Neutrophil (primary cell): ENCODE measurements around the gene MADD.

Experiments used
- H3K27ac ChIP-seq: fragments of 200-600 bp; sonication (generic); 2 replicates; pipeline ENCODE4 v1.5.1; 2016; ENCODE audit warnings: mild to moderate bottlenecking, moderate library complexity
- H3K27me3 ChIP-seq: fragments of 200-600 bp; sonication (generic); 2 replicates; pipeline ENCODE4 v1.6.0; 2016; ENCODE audit warnings: mild to moderate bottlenecking
- H3K36me3 ChIP-seq: fragments of 200-600 bp; sonication (generic); 2 replicates; pipeline ENCODE4 v1.5.1; 2017
- H3K4me1 ChIP-seq, 2 experiments: fragments of 200-600 bp in 1 of 2; sonication (generic) in 1 of 2; 1 replicate in 1 of 2; 2 replicates in 1 of 2; pipeline versions ENCODE4 v1.5.1 to v1.6.1; 2013 to 2016; ENCODE audit warnings: low read depth in 1 of 2, low read length in 1 of 2, mild to moderate bottlenecking in 1 of 2, moderate library complexity in 1 of 2; ENCODE audit not compliant: control insufficient read depth in 1 of 2, insufficient read depth in 1 of 2
- H3K4me3 ChIP-seq, 2 experiments: fragments of 200-600 bp in 1 of 2; sonication (generic) in 1 of 2; 1 replicate in 1 of 2; 2 replicates in 1 of 2; pipeline ENCODE4 v1.5.1; 2013 to 2016; ENCODE audit warnings: low read depth in 1 of 2, low read length in 1 of 2, mild to moderate bottlenecking in 1 of 2, moderate library complexity in 1 of 2
- H3K9me3 ChIP-seq: fragments of 200-600 bp; sonication (generic); 2 replicates; pipeline ENCODE4 v1.5.1; 2016
- TF ChIP-seq, protein P1 (sequence below): fragments of 200-600 bp; sonication (generic); IDR thresholded peaks from 2 replicates; pipeline ENCODE4 v1.5.1; 2016; ENCODE audit warnings: antibody characterized with exemption

MADD gene

GRCh38 chr11:47270331-47271271 is 668 bp downstream of the MADD start:
- H3K36me3 ChIP-seq, result peaks cover 13% of the 10 kb centered on the region
- peak overlapping the region; percentile 92 for H3K27ac ChIP-seq
- no peaks in the 10 kb centered on the region for H3K9me3 ChIP-seq
- H3K4me3 ChIP-seq, result peak overlapping the region; percentile 90 to 97
- H3K4me1 ChIP-seq, result peaks cover 26 to 31% of the 10 kb centered on the region in 2 experiments
- TF ChIP-seq, protein P1, sequence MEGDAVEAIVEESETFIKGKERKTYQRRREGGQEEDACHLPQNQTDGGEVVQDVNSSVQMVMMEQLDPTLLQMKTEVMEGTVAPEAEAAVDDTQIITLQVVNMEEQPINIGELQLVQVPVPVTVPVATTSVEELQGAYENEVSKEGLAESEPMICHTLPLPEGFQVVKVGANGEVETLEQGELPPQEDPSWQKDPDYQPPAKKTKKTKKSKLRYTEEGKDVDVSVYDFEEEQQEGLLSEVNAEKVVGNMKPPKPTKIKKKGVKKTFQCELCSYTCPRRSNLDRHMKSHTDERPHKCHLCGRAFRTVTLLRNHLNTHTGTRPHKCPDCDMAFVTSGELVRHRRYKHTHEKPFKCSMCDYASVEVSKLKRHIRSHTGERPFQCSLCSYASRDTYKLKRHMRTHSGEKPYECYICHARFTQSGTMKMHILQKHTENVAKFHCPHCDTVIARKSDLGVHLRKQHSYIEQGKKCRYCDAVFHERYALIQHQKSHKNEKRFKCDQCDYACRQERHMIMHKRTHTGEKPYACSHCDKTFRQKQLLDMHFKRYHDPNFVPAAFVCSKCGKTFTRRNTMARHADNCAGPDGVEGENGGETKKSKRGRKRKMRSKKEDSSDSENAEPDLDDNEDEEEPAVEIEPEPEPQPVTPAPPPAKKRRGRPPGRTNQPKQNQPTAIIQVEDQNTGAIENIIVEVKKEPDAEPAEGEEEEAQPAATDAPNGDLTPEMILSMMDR, result no peak
- H3K27me3 ChIP-seq, result no peaks in the 10 kb centered on the region

- no peak overlapping the region for H3K4me3 ChIP-seq
- H3K4me1 ChIP-seq, result peaks cover 26 to 31% of the 10 kb centered on the region in 2 experiments
- H3K36me3 ChIP-seq, result peaks cover 21% of the 10 kb centered on the region
- H3K27me3 ChIP-seq, result no peaks in the 10 kb centered on the region
- peak overlapping the region; percentile 92 for H3K27ac ChIP-seq
- H3K9me3 ChIP-seq, result no peaks in the 10 kb centered on the region
- TF ChIP-seq, protein P1, result no peak
Observed at GRCh38 chr11:47271328-47271727, 1.4 kb downstream of the MADD start.

- no peak overlapping the region for H3K27ac ChIP-seq
- TF ChIP-seq, protein P1, result no peak
Observed at GRCh38 chr11:47271961-47272661, 2.2 kb downstream of the MADD start.

DNA sequence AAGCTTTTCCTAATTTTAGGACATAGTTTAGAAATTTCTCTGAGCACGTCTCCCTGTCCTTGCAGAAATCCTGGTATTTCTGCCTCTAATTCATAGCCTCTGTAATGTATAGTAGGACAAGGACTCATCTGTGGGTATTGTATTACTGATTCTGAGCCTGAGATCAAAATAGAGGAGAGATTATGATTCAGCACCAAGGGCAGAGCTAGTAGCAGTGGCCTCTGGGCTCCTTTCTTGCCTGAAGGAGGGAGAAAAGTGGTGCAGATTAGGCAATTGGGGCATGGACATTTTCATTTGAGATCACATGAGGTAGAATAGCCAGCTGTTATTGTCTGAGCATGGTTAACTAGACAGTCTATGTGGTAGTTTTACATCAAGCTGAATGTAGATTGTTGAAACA is 2.8 kb downstream of the MADD start:
- Histone ChIP-seq H3K9me3 (no peaks in the 10 kb centered on the region), H3K27ac (no peak overlapping the region), H3K4me3 (no peak overlapping the region), H3K4me1 (peaks cover 25 to 31% of the 10 kb centered on the region in 2 experiments), H3K36me3 (peaks cover 33% of the 10 kb centered on the region), H3K27me3 (no peaks in the 10 kb centered on the region)
- TF ChIP-seq, protein P1, result no peak

More at GRCh38 chr11:47271961-47272661, 2.2 kb downstream of the MADD start:
- Histone ChIP-seq H3K9me3 (no peaks in the 10 kb centered on the region), H3K4me1 (peaks cover 26 to 31% of the 10 kb centered on the region in 2 experiments), H3K27me3 (no peaks in the 10 kb centered on the region), H3K4me3 (no peak overlapping the region), H3K36me3 (peaks cover 28% of the 10 kb centered on the region)

DNA sequence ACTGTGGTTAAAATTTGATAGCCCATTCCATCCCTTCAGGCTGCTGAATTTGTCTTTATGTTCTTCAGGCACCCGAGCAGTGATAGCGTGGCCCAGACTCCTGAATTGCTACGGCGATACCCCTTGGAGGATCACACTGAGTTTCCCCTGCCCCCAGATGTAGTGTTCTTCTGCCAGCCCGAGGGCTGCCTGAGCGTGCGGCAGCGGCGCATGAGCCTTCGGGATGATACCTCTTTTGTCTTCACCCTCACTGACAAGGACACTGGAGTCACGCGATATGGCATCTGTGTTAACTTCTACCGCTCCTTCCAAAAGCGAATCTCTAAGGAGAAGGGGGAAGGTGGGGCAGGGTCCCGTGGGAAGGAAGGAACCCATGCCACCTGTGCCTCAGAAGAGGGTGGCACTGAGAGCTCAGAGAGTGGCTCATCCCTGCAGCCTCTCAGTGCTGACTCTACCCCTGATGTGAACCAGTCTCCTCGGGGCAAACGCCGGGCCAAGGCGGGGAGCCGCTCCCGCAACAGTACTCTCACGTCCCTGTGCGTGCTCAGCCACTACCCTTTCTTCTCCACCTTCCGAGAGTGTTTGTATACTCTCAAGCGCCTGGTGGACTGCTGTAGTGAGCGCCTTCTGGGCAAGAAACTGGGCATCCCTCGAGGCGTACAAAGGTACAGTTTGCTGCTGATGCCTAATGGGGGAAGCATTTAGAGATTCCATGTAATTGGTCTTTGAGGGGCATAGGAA is 4.7 kb downstream of the MADD start:
- no peaks in the 10 kb centered on the region for H3K27me3 ChIP-seq
- TF ChIP-seq, protein P1, result no peak
- H3K4me1 ChIP-seq, result peaks cover 8 to 14% of the 10 kb centered on the region in 2 experiments
- H3K9me3 ChIP-seq, result no peaks in the 10 kb centered on the region
- H3K27ac ChIP-seq, result no peak overlapping the region
- no peak overlapping the region for H3K4me3 ChIP-seq
- peaks cover 53% of the 10 kb centered on the region for H3K36me3 ChIP-seq
